Neuron (in vitro differentiated cells): ENCODE results near the gene HMGA1.
"Not testable (repeated sequence)": the region's sequence is repeated elsewhere in the genome, so short reads cannot be mapped to it uniquely, and the experiment has no call there.

ENCODE experiments used
- H2AFZ ChIP-seq: one replicate; pipeline ENCODE4 v1.6.1; 2013; ENCODE audit warnings: low read depth, mild to moderate bottlenecking, inconsistent platforms, low read length, moderate library complexity
- H3K27me3 ChIP-seq: one replicate; pipeline ENCODE4 v1.6.1; 2013; ENCODE audit warnings: low read length; ENCODE audit not compliant: insufficient read depth
- H3K36me3 ChIP-seq: one replicate; pipeline ENCODE4 v1.6.1; 2013; ENCODE audit warnings: low read length; ENCODE audit not compliant: insufficient read depth
- H3K4me1 ChIP-seq: one replicate; pipeline ENCODE4 v1.6.1; 2013; ENCODE audit warnings: low read length; ENCODE audit not compliant: insufficient read depth
- H3K4me3 ChIP-seq: 2 replicates; pipeline ENCODE4 v1.5.1; 2013; ENCODE audit warnings: mild to moderate bottlenecking, low read length, moderate library complexity
- H3K9me3 ChIP-seq: one replicate; pipeline ENCODE4 v1.6.1; 2013; ENCODE audit warnings: low read length

The HMGA1 gene

GRCh38 chr6:34246563-34247391 is 10.1 kb downstream of the HMGA1 start:
- no peak overlapping the region for H3K4me3 ChIP-seq
- H3K36me3 ChIP-seq: peaks cover 23% of the 10 kb centered on the region
- no peaks in the 10 kb centered on the region for H3K27me3 ChIP-seq
- H3K4me1 ChIP-seq: peaks cover 12% of the 10 kb centered on the region
- no peak overlapping the region for H2AFZ ChIP-seq
- no peaks in the 10 kb centered on the region for H3K9me3 ChIP-seq

- H3K36me3 ChIP-seq: peaks cover 16% of the 10 kb centered on the region
- H3K9me3 ChIP-seq: no peaks in the 10 kb centered on the region
- no peak overlapping the region for H2AFZ ChIP-seq
- no peaks in the 10 kb centered on the region for H3K27me3 ChIP-seq
- H3K4me1 ChIP-seq: peaks cover 12% of the 10 kb centered on the region
- H3K4me3 ChIP-seq: peak overlapping the region; percentile 70
These were observed 11.0 kb downstream of the HMGA1 start for GRCh38 chr6:34247481-34248197.

- H3K36me3 ChIP-seq: peaks cover 15% of the 10 kb centered on the region
- peaks cover 12% of the 10 kb centered on the region for H3K4me1 ChIP-seq
- H3K4me3 ChIP-seq: peak overlapping the region; percentile 70
- H2AFZ ChIP-seq: peak overlapping the region; percentile 85
- no peaks in the 10 kb centered on the region for H3K27me3 ChIP-seq
- H3K9me3 ChIP-seq: no peaks in the 10 kb centered on the region
These were observed 11.6 kb downstream of the HMGA1 start for GRCh38 chr6:34248198-34248726.

GRCh38 chr6:34248727-34249468 is 12.2 kb downstream of the HMGA1 start, which contains the start of gene SMIM29:
Gene SMIM29 (minus strand): TSS chr6:34249006. CDS start chr6:34247791, 1,215 bp downstream.
- no peaks in the 10 kb centered on the region for H3K27me3 ChIP-seq
- peak within 1 kb of the TSS; percentile 78 for H3K4me3 ChIP-seq
- peaks cover 10% of the 10 kb centered on the region for H3K36me3 ChIP-seq
- H2AFZ ChIP-seq: peak within 1 kb of the TSS; percentile 85
- no peaks in the 10 kb centered on the region for H3K9me3 ChIP-seq
- peaks cover 12% of the 10 kb centered on the region for H3K4me1 ChIP-seq

- Histone ChIP-seq H3K27me3 (no peaks in the 10 kb centered on the region), H3K4me3 (peak overlapping the region; percentile 78), H3K4me1 (peaks cover 7% of the 10 kb centered on the region), H3K9me3 (no peaks in the 10 kb centered on the region), H2AFZ (peak overlapping the region; percentile 85), H3K36me3 (peaks cover 5% of the 10 kb centered on the region)
These were observed 13.0 kb downstream of the HMGA1 start for GRCh38 chr6:34249469-34250261.

- H2AFZ ChIP-seq, H3K9me3 ChIP-seq, H3K27me3 ChIP-seq, H3K4me3 ChIP-seq, H3K4me1 ChIP-seq, H3K36me3 ChIP-seq: not testable (repeated sequence)
These were observed 15.7 kb downstream of the HMGA1 start for GRCh38 chr6:34252395-34252794.

- no peaks in the 10 kb centered on the region for H3K4me1 ChIP-seq
- H2AFZ ChIP-seq: no peak overlapping the region
- H3K9me3 ChIP-seq: peaks cover 2% of the 10 kb centered on the region
- no peaks in the 10 kb centered on the region for H3K27me3 ChIP-seq
- H3K36me3 ChIP-seq: no peaks in the 10 kb centered on the region
- no peak overlapping the region for H3K4me3 ChIP-seq
These were observed 22.9 kb downstream of the HMGA1 start for GRCh38 chr6:34259529-34260069.

- H3K4me1 ChIP-seq: no peaks in the 10 kb centered on the region
- no peaks in the 10 kb centered on the region for H3K27me3 ChIP-seq
- no peaks in the 10 kb centered on the region for H3K36me3 ChIP-seq
- no peak overlapping the region for H2AFZ ChIP-seq
- H3K4me3 ChIP-seq: no peak overlapping the region
- H3K9me3 ChIP-seq: peaks cover 2% of the 10 kb centered on the region
These were observed 24.0 kb downstream of the HMGA1 start for GRCh38 chr6:34260576-34261267.

GRCh38 chr6:34263484-34263883 is 26.8 kb downstream of the HMGA1 start:
- H3K4me3 ChIP-seq, H3K27me3 ChIP-seq, H3K9me3 ChIP-seq, H3K4me1 ChIP-seq, H2AFZ ChIP-seq, H3K36me3 ChIP-seq: not testable (repeated sequence)

- no peak overlapping the region for H2AFZ ChIP-seq
- no peaks in the 10 kb centered on the region for H3K36me3 ChIP-seq
These were observed 31.1 kb downstream of the HMGA1 start for GRCh38 chr6:34267746-34268145.

GRCh38 chr6:34269132-34269531 is 32.5 kb downstream of the HMGA1 start:
- not testable (repeated sequence) for H3K9me3 ChIP-seq, H3K27me3 ChIP-seq, H2AFZ ChIP-seq, H3K36me3 ChIP-seq, H3K4me3 ChIP-seq, H3K4me1 ChIP-seq

More at GRCh38 chr6:34267746-34268145, 31.1 kb downstream of the HMGA1 start:
- H3K4me1 ChIP-seq: no peaks in the 10 kb centered on the region
- H3K4me3 ChIP-seq: no peak overlapping the region
- H3K27me3 ChIP-seq: no peaks in the 10 kb centered on the region
- H3K9me3 ChIP-seq: no peaks in the 10 kb centered on the region
